Right atrium auricular region (tissue), 2 donors: ENCODE results near the gene FBXO24. TPM values are rescaled to one million over a fixed set of nuclear protein-coding genes. Genes with fewer than 3 reads are reported as not detected.
A peak's percentile ranks its signal among the peaks of the same experiment; 100 is the strongest.

Source experiments
- DNase-seq: peaks from one replicate; pipeline ENCODE4 v3.0.0-alpha.2; 2019; ENCODE audit warnings: low spot score
- H3K27ac ChIP-seq, 2 donors: fragments of 200-600 bp; sonication (generic); 1 replicate in 1 of 2; 2 replicates in 1 of 2; pipeline ENCODE4 v1.5.1; 2016 to 2019
- H3K27me3 ChIP-seq, 2 donors: fragments of 200-600 bp; sonication (generic); one replicate each; pipeline versions ENCODE4 v1.5.1 to v1.6.0; 2017 to 2019
- H3K36me3 ChIP-seq: fragments of 200-600 bp; sonication (generic); one replicate; pipeline ENCODE4 v1.5.1; 2016
- H3K4me1 ChIP-seq, 2 donors: fragments of 200-600 bp; sonication (generic); one replicate each; pipeline versions ENCODE4 v1.5.1 to v1.6.0; 2017 to 2019
- H3K4me3 ChIP-seq, 2 donors: fragments of 200-600 bp; sonication (generic); 1 replicate in 1 of 2; 2 replicates in 1 of 2; pipeline ENCODE4 v1.5.1; 2017 to 2019; ENCODE audit warnings: mild to moderate bottlenecking in 1 of 2, moderate library complexity in 1 of 2
- H3K9me3 ChIP-seq, 2 donors: fragments of 200-600 bp; sonication (generic); one replicate each; pipeline ENCODE4 v1.5.1; 2019
- CTCF ChIP-seq, 2 donors: fragments of 200-600 bp; sonication (generic); IDR thresholded peaks; one replicate each; pipeline ENCODE4 v1.5.1; 2019; ENCODE audit warnings: antibody characterized with exemption in 2 of 2
- total RNA-seq, 2 donors: library from RNA; depleted of rRNA; stranded (reverse); fragments of >200 nt; gene quantifications; one replicate each; pipeline ENCODE4 v1.1.0, GENCODE V29; 2016

FBXO24 gene
- total RNA-seq, 2 donors from 2014 or later, result 0.20 TPM; not detected in 1

- Histone ChIP-seq H3K27me3 (no peaks in the 10 kb centered on the region), H3K27ac (peak overlapping the region in 1 of 2 donors; percentile 4), H3K4me1 (peaks cover 0 to 8% of the 10 kb centered on the region in 2 donors), H3K9me3 (no peaks in the 10 kb centered on the region), H3K36me3 (no peaks in the 10 kb centered on the region), H3K4me3 (peak overlapping the region; percentile 32 to 48)
- TF ChIP-seq CTCF (IDR thresholded peaks at IDR 0.05), result peak; percentile 19 to 36
- peak; percentile 61 for DNase-seq
These were observed 47.0 kb downstream of the FBXO24 start for GRCh38 chr7:100632951-100633717.

GRCh38 chr7:100639995-100640516 lies 53.9 kb downstream of the FBXO24 start:
- Histone ChIP-seq H3K4me1 (no peaks in the 10 kb centered on the region), H3K27ac (no peak overlapping the region), H3K36me3 (no peaks in the 10 kb centered on the region), H3K9me3 (no peaks in the 10 kb centered on the region), H3K27me3 (no peaks in the 10 kb centered on the region), H3K4me3 (no peak overlapping the region)
- TF ChIP-seq CTCF (IDR thresholded peaks at IDR 0.05), result no peak
- no peak for DNase-seq

GRCh38 chr7:100640517-100641440 lies 54.7 kb downstream of the FBXO24 start:
- Histone ChIP-seq H3K9me3 (no peaks in the 10 kb centered on the region), H3K4me3 (no peak overlapping the region), H3K4me1 (no peaks in the 10 kb centered on the region), H3K27me3 (no peaks in the 10 kb centered on the region), H3K36me3 (no peaks in the 10 kb centered on the region), H3K27ac (no peak overlapping the region)
- DNase-seq, result no peak
- no peak for TF ChIP-seq CTCF (IDR thresholded peaks at IDR 0.05)

GRCh38 chr7:100641463-100641859 lies 55.3 kb downstream of the FBXO24 start, which contains the start of gene TFR2:
Gene TFR2, minus strand, starts transcription at chr7:100641552. Its CDS starts 43 bp downstream, at chr7:100641509.
- H3K27ac ChIP-seq, result no peak within 1 kb of the TSS
- no peaks in the 10 kb centered on the region for H3K27me3 ChIP-seq
- no peak for DNase-seq

More at GRCh38 chr7:100641463-100641859, 55.3 kb downstream of the FBXO24 start, which contains the start of gene TFR2:
- Histone ChIP-seq H3K4me1 (no peaks in the 10 kb centered on the region), H3K9me3 (no peaks in the 10 kb centered on the region), H3K36me3 (no peaks in the 10 kb centered on the region), H3K4me3 (no peak within 1 kb of the TSS)
- TF ChIP-seq CTCF (IDR thresholded peaks at IDR 0.05), result no peak
